Stimulated activated CD4-positive, alpha-beta T cell treated with anti-CD3 and anti-CD28 coated beads, Interleukin-1b, Interleukin-23, amount 100 ng/mL, for 1 hour (primary cell): ENCODE data around the gene MAPRE3.

Experiments
- DNase-seq, 2 donors: peaks; one replicate each; pipeline ENCODE4 v3.0.0-alpha.2; 2020; ENCODE audit warnings: low read depth in 2 of 2

Gene MAPRE3

DNA sequence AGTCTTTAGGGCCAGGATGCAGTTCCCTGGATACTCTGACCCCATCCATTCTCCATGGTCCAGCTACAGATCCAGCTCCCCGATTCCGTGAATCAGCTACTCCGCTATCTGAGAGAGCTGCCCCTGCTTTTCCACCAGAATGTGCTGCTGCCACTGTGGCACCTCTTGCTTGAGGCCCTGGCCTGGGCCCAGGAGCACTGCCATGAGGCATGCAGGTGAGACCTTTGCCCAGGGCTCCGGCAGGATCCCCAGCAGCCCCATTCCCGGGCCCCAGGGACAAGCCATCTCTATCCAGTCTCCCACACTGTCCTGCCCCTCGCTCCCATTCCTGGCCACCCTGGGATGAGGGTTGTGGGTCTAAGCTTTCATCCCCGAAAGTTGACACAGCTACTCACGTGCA, 69.8 kb downstream of the MAPRE3 start:
- no peak for DNase-seq

DNA sequence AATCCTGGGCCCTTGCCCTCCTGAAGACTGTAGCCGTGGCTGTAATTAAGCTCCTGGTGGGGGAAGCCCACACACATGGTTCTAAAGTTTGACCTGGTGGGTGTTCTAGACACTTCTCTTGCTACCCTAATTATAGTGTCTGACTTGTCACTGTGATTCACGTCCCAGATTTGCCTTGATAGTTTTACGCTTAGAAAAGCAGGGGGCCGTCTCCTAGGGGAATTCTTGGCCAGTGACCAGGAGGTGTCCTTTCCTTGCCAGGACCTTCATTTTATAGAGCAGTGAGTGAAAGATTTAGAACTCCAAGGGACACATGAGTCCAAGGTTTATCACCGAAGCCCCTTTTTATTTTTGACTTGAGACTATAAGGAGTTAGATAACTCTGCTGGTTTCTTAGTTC, 71.3 kb downstream of the MAPRE3 start:
- no peak for DNase-seq

GRCh38 chr2:27042159-27042661, 71.8 kb downstream of the MAPRE3 start:
- DNase-seq, result no peak

GRCh38 chr2:27042985-27043634, 72.7 kb downstream of the MAPRE3 start:
- DNase-seq, result no peak

GRCh38 chr2:27049422-27050280, 79.2 kb downstream of the MAPRE3 start:
- peak in 1 of 2 donors; percentile 42 for DNase-seq

GRCh38 chr2:27050281-27050995, 80.0 kb downstream of the MAPRE3 start:
- peak; percentile 84 to 88 for DNase-seq

GRCh38 chr2:27050996-27051901, 80.8 kb downstream of the MAPRE3 start, which contains the start of gene AGBL5:
TSS of gene AGBL5 (plus strand) at chr2:27051668. CDS start at chr2:27052959, 1,291 bp downstream.
- DNase-seq, result peak; percentile 91

- DNase-seq, result no peak
Measured at GRCh38 chr2:27051902-27052645, 81.6 kb downstream of the MAPRE3 start.

DNA sequence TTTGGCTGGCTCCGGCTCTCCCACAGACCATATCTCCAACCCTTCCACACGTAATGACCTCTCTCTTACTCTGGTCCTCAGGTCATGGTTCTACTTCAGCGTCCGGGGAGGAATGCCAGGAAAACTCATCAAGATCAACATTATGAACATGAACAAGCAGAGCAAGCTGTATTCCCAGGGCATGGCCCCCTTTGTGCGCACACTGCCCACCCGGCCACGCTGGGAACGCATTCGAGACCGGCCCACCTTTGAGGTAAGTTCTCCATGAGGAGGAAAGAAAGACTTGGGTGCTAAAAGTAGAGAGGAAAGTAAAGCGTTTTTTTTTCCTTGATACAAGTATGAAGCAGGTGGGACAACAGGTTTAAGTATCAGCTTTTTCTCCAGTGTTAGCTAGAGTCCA, 82.9 kb downstream of the MAPRE3 start:
- DNase-seq, result no peak

DNA sequence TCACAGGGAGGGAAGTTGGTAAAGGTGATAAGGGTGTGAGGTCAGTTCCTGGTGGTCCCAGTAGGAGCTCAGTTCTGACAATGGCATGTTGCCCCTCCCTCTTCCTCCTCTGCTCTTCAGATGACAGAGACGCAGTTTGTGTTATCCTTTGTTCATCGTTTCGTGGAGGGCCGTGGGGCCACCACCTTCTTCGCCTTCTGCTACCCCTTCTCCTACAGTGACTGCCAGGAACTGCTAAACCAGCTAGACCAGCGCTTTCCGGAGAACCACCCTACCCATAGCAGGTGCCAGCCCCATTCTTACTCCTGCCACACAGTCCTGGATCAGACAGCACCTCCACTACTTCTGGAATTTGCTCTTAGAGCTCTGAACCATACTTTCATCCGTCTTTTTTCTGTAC, 83.3 kb downstream of the MAPRE3 start:
- no peak for DNase-seq

GRCh38 chr2:27054721-27055120, 84.3 kb downstream of the MAPRE3 start:
- DNase-seq, result no peak

DNA sequence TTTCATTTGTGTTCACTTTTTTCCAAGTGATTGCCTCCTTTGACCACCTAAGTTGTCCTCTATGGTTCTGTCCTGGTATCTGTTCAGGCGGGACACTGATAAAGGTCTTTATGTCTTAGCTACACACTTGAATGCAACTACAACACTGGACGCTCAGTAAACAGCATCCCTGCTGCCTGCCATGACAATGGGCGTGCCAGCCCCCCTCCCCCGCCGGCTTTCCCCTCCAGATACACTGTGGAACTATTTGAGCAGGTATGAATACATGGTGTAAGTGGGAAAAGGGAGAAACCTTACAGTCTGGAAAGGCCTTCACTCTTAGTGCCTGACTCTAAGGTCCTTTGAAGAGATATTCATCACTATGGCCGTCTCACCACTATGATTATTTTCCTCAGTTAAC, 86.7 kb downstream of the MAPRE3 start:
- DNase-seq, result no peak

DNA sequence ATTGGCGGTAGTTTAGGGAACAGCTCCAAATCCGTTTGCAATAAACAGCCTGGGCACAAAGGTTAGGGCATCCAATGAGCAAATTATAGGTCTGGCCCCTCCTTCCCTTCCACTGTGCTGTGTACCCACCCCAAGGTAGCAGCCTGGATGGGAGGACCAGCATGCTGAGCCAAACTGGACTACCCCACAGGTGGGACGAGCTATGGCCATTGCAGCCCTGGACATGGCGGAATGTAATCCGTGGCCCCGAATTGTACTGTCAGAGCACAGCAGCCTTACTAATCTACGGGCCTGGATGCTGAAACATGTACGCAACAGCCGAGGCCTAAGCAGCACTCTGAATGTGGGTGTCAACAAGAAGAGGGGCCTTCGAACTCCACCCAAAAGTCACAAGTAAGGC, 87.8 kb downstream of the MAPRE3 start:
- DNase-seq, result no peak

DNA sequence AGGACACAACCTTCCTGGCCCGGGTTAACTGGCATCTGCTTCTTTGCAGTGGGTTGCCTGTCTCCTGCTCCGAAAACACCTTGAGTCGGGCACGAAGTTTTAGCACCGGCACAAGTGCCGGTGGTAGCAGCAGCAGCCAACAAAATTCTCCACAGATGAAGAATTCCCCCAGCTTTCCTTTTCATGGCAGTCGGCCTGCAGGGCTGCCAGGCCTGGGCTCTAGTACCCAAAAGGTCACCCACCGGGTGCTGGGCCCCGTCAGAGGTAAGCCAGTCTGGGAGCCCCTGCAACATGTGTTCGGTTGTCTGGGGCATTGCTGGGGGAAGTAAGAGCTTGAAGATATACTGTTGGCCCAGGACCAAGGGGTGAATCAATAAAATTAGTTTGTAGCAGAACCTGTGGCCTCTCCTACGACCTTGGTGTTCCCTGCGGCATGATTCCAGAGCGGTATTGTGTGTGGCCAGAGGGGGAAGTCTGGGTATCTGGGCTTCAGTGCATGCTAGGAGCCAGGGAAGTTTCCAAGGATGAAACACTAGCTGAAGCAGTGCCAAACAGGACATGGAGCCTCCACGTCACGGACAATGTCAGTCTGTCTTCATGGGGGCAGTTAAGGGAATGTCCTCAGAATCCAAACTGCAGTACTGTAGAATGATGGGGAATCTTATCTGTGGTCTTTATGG, 88.8 kb downstream of the MAPRE3 start:
- DNase-seq, result no peak

- no peak for DNase-seq
Measured at GRCh38 chr2:27060323-27060722, 89.9 kb downstream of the MAPRE3 start.

DNA sequence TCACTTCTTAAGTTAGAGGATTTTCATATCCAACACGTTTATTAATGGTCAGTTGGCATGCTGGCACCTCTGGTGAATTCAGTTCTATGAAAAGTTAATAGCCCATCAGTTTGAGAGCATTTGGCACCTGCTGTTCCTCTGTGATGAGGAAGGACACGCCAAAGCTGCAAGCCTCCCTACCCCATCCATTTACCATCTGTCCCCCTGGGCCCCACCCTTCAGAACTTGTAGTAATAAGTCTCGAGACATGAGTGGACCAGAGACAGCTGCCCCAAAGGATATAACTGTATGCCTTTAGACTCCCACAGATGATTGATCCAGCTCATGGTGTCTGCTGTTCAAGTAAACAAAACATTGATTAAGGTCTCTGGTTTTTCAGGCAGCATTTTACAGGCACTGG, 94.7 kb downstream of the MAPRE3 start:
- no peak for DNase-seq

DNA sequence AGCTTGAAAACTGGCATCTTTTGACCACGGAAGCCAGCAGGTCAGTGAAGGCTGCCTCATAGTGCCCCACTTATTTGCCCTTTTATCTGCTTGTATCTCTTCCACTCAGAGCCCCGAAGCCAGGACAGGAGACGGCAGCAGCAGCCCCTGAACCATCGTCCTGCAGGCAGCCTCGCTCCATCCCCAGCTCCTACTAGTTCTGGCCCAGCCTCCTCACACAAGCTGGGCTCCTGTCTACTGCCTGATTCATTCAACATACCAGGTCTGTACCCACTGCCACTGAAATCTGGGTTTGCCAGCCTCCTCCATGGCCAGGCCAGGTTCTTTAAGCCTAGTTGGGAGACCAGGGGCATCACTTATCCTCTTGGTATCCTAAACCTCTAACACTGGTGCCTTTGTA, 96.9 kb downstream of the MAPRE3 start:
- DNase-seq, result no peak

GRCh38 chr2:27069436-27069835, 99.0 kb downstream of the MAPRE3 start:
- no peak for DNase-seq

GRCh38 chr2:27069961-27070618, 99.7 kb downstream of the MAPRE3 start:
- DNase-seq, result no peak
